Measurements from ENCODE around the gene MACC1.

GRCh38 chr7:20113427-20114027 lies 103.7 kb downstream of the MACC1 start:
- TF ChIP-seq CTCF (conservative IDR thresholded peaks at IDR 0.05 in 1 of 2, IDR thresholded peaks at IDR 0.05 in 1 of 2; ENCODE audit: extremely low read depth in 1 of 2, insufficient read depth in 1 of 2, low read depth in 1 of 2, low read length in 2 of 2) (no peak), EZH2 (IDR thresholded peaks at IDR 0.05; ENCODE audit: borderline replicate concordance, low read length) (no peak)

Data from mammary epithelial cell (primary cell).